A549 (cell line): ENCODE measurements around the gene SLC25A17. TPM values are rescaled to one million over a fixed set of nuclear protein-coding genes. Genes with fewer than 3 reads are reported as not detected.

Experiments
- ATAC-seq, 2 experiments: fragments of 200-7000 bp in 1 of 2; fragments of >200 bp in 1 of 2; cut with Nextera tagmentation in 1 of 2; cut with Tn5 transposase in 1 of 2; 3 replicates each; pipeline versions ENCODE4 v1.8.0 to v1.9.1; 2018 to 2020; ENCODE audit warnings: mild to moderate bottlenecking in 1 of 2, moderate library complexity in 1 of 2
- CTCF ChIA-PET: fragments of 300-600 bp; sonication (Branson Sonifier 250); formaldehyde crosslinking; extraction: SDS; loops from one replicate; lab custom pipeline; 2021; ENCODE audit warnings: antibody characterized with exemption, inconsistent platforms; lab: Yijun Ruan, JAX
- POLR2A ChIA-PET: fragments of 350-600 bp; formaldehyde crosslinking; extraction: SDS; loops from one replicate; lab custom pipeline; 2021; ENCODE audit warnings: antibody characterized with exemption, inconsistent platforms; lab: Yijun Ruan, JAX
- DNase-seq, 2 experiments: peaks; one replicate each; pipeline versions ENCODE4 v3.0.0 to v3.0.0-alpha.2; 2011 to 2016; ENCODE audit warnings: low read depth in 1 of 2, low spot score in 1 of 2
- FAIRE-seq: peaks from 2 replicates; lab custom pipeline; 2011; peaks lifted over from hg19 to GRCh38; lab: Jason Lieb, UNC
- H3K27ac ChIP-seq, 2 experiments: fragments of >200 bp; sonication (Bioruptor Twin); formaldehyde crosslinking; 3 replicates each; pipeline ENCODE4 v1.5.1; 2016 to 2017
- H3K4me1 ChIP-seq: fragments of >200 bp; sonication (Bioruptor Twin); formaldehyde crosslinking; 3 replicates; pipeline ENCODE4 v1.6.1; 2016
- H3K4me2 ChIP-seq: fragments of >200 bp; sonication (Bioruptor Twin); formaldehyde crosslinking; 3 replicates; pipeline ENCODE4 v1.6.1; 2016
- H3K4me3 ChIP-seq: fragments of >200 bp; sonication (Bioruptor Twin); formaldehyde crosslinking; 3 replicates; pipeline ENCODE4 v1.5.1; 2016
- H3K9me3 ChIP-seq: fragments of >200 bp; sonication (Bioruptor Twin); formaldehyde crosslinking; 3 replicates; pipeline ENCODE4 v1.6.1; 2016
- BHLHE40 ChIP-seq: IDR thresholded peaks from 2 replicates; pipeline ENCODE4 v1.6.1; 2012; ENCODE audit warnings: low read depth, low read length, inconsistent platforms
- CBX8 ChIP-seq: fragments of 200-600 bp; sonication (generic); IDR thresholded peaks from 2 replicates; pipeline ENCODE4 v1.6.1; 2016
- CEBPB ChIP-seq, 2 experiments: fragments of >200 bp in 1 of 2; sonication (Bioruptor Twin) in 1 of 2; formaldehyde crosslinking in 1 of 2; IDR thresholded peaks; 2 replicates each; pipeline ENCODE4 v1.6.1; 2012 to 2016
- CHD2 ChIP-seq: fragments of 150-350 bp; IDR thresholded peaks from 2 replicates; pipeline ENCODE4 v1.6.1; 2014; ENCODE audit warnings: low read length; ENCODE audit not compliant: partially characterized antibody
- CHD4 ChIP-seq: fragments of 200-600 bp; sonication (generic); IDR thresholded peaks from 2 replicates; pipeline ENCODE4 v1.6.1; 2016; ENCODE audit warnings: antibody characterized with exemption, mild to moderate bottlenecking, borderline replicate concordance
- EHF ChIP-seq: fragments of 250-450 bp; sonication (Bioruptor Pico); IDR thresholded peaks from 2 replicates; pipeline ENCODE4 v1.5.0; 2020; ENCODE audit warnings: mild to moderate bottlenecking
- FOSL2 ChIP-seq, 2 experiments: fragments of 450-650 bp in 1 of 2; fragments of >200 bp in 1 of 2; sonication (Bioruptor Twin) in 1 of 2; formaldehyde crosslinking; IDR thresholded peaks; 2 replicates each; pipeline versions ENCODE4 v1.5.0 to v1.6.1; 2016 to 2020; ENCODE audit warnings: mild to moderate bottlenecking in 1 of 2, moderate library complexity in 1 of 2
- HOXA7 ChIP-seq: fragments of 250-450 bp; sonication (Bioruptor Pico); IDR thresholded peaks from 2 replicates; pipeline ENCODE4 v1.5.0; 2020; ENCODE audit warnings: mild to moderate bottlenecking, moderate library complexity
- HOXB13 ChIP-seq: fragments of 250-450 bp; sonication (Bioruptor Pico); IDR thresholded peaks from 2 replicates; pipeline ENCODE4 v1.5.0; 2020; ENCODE audit warnings: low read depth, mild to moderate bottlenecking, moderate library complexity
- JUN ChIP-seq, 2 experiments: fragments of >200 bp; sonication (Bioruptor Twin); formaldehyde crosslinking; IDR thresholded peaks; 2 replicates in 1 of 2; 3 replicates in 1 of 2; pipeline ENCODE4 v1.6.1; 2016 to 2017
- JUNB ChIP-seq: fragments of >200 bp; sonication (Bioruptor Twin); formaldehyde crosslinking; IDR thresholded peaks from 2 replicates; pipeline ENCODE4 v1.6.1; 2016
- MAZ ChIP-seq: fragments of 150-350 bp; IDR thresholded peaks from 2 replicates; pipeline ENCODE4 v1.6.1; 2014; ENCODE audit warnings: antibody characterized with exemption, low read depth, low read length, borderline replicate concordance
- MYC ChIP-seq: IDR thresholded peaks from 2 replicates; pipeline ENCODE4 v1.6.1; 2012; ENCODE audit warnings: mild to moderate bottlenecking, inconsistent platforms, low read length, improper control_type of control experiment, borderline replicate concordance
- NPAS2 ChIP-seq: fragments of 250-450 bp; sonication (Bioruptor Pico); IDR thresholded peaks from 2 replicates; pipeline ENCODE4 v1.8.0; 2022; ENCODE audit warnings: mild to moderate bottlenecking, moderate library complexity, borderline replicate concordance
- RAD21 ChIP-seq, 2 experiments: fragments of >200 bp in 1 of 2; sonication (Bioruptor Twin) in 1 of 2; formaldehyde crosslinking in 1 of 2; IDR thresholded peaks in 1 of 2; conservative IDR thresholded peaks in 1 of 2; 2 replicates in 1 of 2; 3 replicates in 1 of 2; pipeline ENCODE4 v1.6.1; 2012 to 2018; ENCODE audit warnings: inconsistent platforms in 1 of 2
- RARB ChIP-seq: fragments of 250-450 bp; sonication (Bioruptor Pico); IDR thresholded peaks from 2 replicates; pipeline ENCODE4 v1.8.0; 2021; ENCODE audit warnings: mild to moderate bottlenecking, moderate library complexity
- RCOR1 ChIP-seq: fragments of 150-350 bp; IDR thresholded peaks from 2 replicates; pipeline ENCODE4 v1.6.1; 2014; ENCODE audit warnings: antibody characterized with exemption, low read length, low read depth
- WGBS: methylation state at CpG from one replicate; pipeline ENCODE4 v1.1.6; 2017; ENCODE audit errors: missing lambda C conversion rate; 5-methylcytosine and 5-hydroxymethylcytosine counted together
- polyA plus RNA-seq, 4 experiments: library from polyadenylated mRNA; depleted of rRNA in 3 of 4; stranded (reverse); fragments of >200 nt; fragmentation: RNase III in 1 of 4; extraction: RNeasy Plus Mini Kit Qiagen cat#74134 plus additional on column Dnase treatment in 1 of 4; gene quantifications; 2 replicates in 3 of 4; 3 replicates in 1 of 4; pipeline ENCODE4 v1.2.3, GENCODE V29; 2011 to 2017
- TF ChIP-seq, protein P1 (sequence below): fragments of >200 bp; sonication (Bioruptor Twin); formaldehyde crosslinking; IDR thresholded peaks from 3 replicates; pipeline ENCODE4 v1.6.1; 2016
- TF ChIP-seq, protein P2 (sequence below): fragments of 200-600 bp; sonication (generic); IDR thresholded peaks from 2 replicates; pipeline ENCODE4 v1.6.1; 2016; ENCODE audit warnings: antibody characterized with exemption, mild to moderate bottlenecking, moderate library complexity
- TF ChIP-seq, protein P3 (sequence below): fragments of 150-350 bp; IDR thresholded peaks from 2 replicates; pipeline ENCODE4 v1.6.1; 2014; ENCODE audit warnings: low read depth, mild to moderate bottlenecking, low read length

Gene SLC25A17
- polyA plus RNA-seq, 2 of the 4 experiments (the other 2 are of a cell fraction) = 19.9 to 33.7 TPM

DNA sequence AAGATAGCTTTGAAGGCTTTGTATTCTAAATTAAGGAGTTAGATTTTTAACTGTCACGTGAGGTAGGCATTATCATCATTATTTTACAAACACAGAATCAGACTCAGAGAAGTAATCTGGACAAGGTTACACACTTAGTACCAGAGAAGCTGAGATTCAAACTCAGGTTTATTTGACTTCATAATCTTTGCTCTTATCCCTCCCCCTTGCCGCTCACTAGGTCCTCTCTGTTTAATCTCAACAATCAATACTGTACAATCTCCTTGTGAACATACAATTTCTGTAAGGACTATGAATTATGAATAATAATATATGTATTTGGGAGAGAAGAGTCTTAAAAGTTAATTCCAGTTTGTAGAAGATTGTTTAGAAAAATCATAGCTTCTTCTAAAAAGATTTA, 48.0 kb upstream of the SLC25A17 start:
- no peak for DNase-seq
- FAIRE-seq = no peak
- ChIA-PET CTCF (interaction anchor here (0.9 to 1.0 kb wide), 2 partner anchors 56 to 337 kb away, joined by 3 to 5 read pairs; no protein-coding TSS in a partner anchor), POLR2A (no interaction called here)
- H3K4me3 ChIP-seq = no peak overlapping the region
- no peak for ATAC-seq
- no peaks in the 10 kb centered on the region for H3K4me1 ChIP-seq
- TF ChIP-seq, protein P1, sequence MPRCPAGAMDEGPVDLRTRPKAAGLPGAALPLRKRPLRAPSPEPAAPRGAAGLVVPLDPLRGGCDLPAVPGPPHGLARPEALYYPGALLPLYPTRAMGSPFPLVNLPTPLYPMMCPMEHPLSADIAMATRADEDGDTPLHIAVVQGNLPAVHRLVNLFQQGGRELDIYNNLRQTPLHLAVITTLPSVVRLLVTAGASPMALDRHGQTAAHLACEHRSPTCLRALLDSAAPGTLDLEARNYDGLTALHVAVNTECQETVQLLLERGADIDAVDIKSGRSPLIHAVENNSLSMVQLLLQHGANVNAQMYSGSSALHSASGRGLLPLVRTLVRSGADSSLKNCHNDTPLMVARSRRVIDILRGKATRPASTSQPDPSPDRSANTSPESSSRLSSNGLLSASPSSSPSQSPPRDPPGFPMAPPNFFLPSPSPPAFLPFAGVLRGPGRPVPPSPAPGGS = no peak
- TF ChIP-seq CHD4 (no peak), MYC (no peak), NPAS2 (no peak), JUN (IDR thresholded peaks at IDR 0.05) (no peak), RAD21 (conservative IDR thresholded peaks at IDR 0.05 in 1 of 2, IDR thresholded peaks at IDR 0.05 in 1 of 2) (no peak), MAZ (no peak), JUNB (no peak), CHD2 (no peak), BHLHE40 (no peak), CBX8 (no peak)
- TF ChIP-seq, protein P2, sequence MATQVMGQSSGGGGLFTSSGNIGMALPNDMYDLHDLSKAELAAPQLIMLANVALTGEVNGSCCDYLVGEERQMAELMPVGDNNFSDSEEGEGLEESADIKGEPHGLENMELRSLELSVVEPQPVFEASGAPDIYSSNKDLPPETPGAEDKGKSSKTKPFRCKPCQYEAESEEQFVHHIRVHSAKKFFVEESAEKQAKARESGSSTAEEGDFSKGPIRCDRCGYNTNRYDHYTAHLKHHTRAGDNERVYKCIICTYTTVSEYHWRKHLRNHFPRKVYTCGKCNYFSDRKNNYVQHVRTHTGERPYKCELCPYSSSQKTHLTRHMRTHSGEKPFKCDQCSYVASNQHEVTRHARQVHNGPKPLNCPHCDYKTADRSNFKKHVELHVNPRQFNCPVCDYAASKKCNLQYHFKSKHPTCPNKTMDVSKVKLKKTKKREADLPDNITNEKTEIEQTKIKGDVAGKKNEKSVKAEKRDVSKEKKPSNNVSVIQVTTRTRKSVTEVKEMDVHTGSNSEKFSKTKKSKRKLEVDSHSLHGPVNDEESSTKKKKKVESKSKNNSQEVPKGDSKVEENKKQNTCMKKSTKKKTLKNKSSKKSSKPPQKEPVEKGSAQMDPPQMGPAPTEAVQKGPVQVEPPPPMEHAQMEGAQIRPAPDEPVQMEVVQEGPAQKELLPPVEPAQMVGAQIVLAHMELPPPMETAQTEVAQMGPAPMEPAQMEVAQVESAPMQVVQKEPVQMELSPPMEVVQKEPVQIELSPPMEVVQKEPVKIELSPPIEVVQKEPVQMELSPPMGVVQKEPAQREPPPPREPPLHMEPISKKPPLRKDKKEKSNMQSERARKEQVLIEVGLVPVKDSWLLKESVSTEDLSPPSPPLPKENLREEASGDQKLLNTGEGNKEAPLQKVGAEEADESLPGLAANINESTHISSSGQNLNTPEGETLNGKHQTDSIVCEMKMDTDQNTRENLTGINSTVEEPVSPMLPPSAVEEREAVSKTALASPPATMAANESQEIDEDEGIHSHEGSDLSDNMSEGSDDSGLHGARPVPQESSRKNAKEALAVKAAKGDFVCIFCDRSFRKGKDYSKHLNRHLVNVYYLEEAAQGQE = no peak
- TF ChIP-seq, protein P3, sequence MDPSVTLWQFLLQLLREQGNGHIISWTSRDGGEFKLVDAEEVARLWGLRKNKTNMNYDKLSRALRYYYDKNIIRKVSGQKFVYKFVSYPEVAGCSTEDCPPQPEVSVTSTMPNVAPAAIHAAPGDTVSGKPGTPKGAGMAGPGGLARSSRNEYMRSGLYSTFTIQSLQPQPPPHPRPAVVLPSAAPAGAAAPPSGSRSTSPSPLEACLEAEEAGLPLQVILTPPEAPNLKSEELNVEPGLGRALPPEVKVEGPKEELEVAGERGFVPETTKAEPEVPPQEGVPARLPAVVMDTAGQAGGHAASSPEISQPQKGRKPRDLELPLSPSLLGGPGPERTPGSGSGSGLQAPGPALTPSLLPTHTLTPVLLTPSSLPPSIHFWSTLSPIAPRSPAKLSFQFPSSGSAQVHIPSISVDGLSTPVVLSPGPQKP = no peak
- WGBS = 94% methylated on average over 2 of the region's 2 CpGs
- no peak overlapping the region for H3K4me2 ChIP-seq
- H3K27ac ChIP-seq = no peak overlapping the region
- no peaks in the 10 kb centered on the region for H3K9me3 ChIP-seq

DNA sequence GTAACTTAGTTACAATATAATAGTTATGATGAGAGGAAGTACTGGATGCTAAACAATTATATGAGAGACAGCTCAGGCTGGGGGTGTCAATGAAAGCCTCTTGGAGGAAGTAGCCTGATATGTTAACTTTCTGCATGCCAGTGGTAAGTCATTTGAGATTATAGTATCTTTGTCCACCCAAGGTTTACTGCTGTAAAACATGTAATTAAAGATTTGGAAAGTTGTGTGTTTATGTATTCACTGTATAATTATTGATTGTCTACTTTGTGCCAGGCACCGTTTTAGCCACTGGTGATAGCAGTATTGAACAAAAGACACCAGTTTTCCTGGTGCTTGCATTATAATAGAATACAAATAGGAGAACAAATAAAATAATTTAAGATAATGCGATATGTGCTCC, 43.4 kb upstream of the SLC25A17 start:
- peaks cover 11% of the 10 kb centered on the region; the same call in 2 of the 3 replicates for H3K4me1 ChIP-seq
- DNase-seq (no peak), ATAC-seq (no peak), FAIRE-seq (no peak)
- no peak overlapping the region for H3K4me2 ChIP-seq
- 88% methylated on average over 2 of the region's 2 CpGs for WGBS
- ChIA-PET CTCF (interaction anchor here (0.8 kb wide), 1 partner anchor 43 kb away, joined by 3 read pairs; the partner anchor contains the start of gene SLC25A17), POLR2A (no interaction called here)
- TF ChIP-seq RCOR1 (no peak), CEBPB (IDR thresholded peaks at IDR 0.05) (no peak), RARB (CRISPR knock-in tag) (no peak), FOSL2 (IDR thresholded peaks at IDR 0.05) (no peak), FOSL2 (CRISPR knock-in tag; IDR thresholded peaks at IDR 0.05) (no peak), EHF (CRISPR knock-in tag) (no peak), CHD4 (no peak), BHLHE40 (no peak), HOXB13 (no peak), HOXA7 (CRISPR knock-in tag) (no peak)
- H3K9me3 ChIP-seq = no peaks in the 10 kb centered on the region
- H3K4me3 ChIP-seq = no peak overlapping the region
- H3K27ac ChIP-seq = no peak overlapping the region
